HG03025 (cell line): Measurements from ENCODE around the gene RPL32.
A peak's percentile ranks its signal among the peaks of the same experiment; 100 is the strongest.
"Not testable (repeated sequence)": the region's sequence is repeated elsewhere in the genome, so short reads cannot be mapped to it uniquely, and the experiment has no call there.

Experiments
- ATAC-seq: cut with Tn5 transposase; IDR thresholded peaks from one replicate; pipeline ENCODE4 v1.9.1; 2021; ENCODE audit warnings: mild to moderate bottlenecking, moderate library complexity; ENCODE audit not compliant: unreplicated experiment, low FRiP score

RPL32 gene

DNA sequence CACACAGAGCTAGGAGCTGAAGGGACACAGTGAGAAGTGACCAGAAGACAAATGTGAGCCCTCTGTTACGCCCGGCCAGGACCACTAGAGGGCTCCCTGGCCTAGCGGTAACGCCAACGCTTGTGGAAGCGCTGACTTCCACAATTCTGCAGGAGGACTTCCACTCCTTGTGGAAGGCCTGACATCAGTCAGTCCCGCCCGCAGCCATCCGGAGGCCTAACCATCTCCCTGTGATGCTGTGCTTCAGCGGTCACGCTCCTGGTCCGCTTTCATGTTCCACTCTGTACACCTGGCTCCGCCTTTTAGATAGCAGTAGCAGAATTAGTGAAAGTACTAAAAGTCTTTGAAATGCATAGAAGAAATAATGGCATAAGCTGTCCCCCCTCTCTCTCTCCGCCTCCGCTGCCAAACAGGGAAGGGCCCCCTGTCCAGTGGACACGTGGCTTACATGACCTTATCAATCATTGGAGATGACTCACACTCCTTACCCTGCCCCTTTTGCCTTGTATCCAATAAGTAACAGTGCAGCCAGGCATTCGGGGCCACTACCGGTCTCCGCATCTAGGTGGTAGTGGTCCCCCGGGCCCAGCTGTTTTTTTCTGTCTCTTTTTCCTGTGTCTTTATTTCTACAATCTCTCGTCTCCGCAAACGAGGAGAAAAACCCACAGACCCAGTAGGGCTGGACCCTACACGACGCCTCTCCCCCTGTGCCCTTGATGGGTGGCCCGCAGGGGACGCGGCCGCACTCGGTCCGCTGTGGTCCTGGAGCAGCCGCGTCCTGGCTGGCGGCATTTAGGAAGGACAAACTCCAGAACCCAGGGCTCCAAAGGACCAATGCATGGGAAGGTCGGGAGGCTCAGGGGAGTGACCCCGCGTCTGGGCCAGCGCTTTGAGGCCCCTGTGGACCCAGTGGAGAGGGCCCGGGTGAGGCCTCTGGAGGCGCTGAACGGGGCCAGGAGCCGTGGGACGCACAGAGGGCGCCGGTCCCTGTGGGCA is 27.0 kb upstream of the RPL32 start:
- ATAC-seq, result peak; percentile 54

DNA sequence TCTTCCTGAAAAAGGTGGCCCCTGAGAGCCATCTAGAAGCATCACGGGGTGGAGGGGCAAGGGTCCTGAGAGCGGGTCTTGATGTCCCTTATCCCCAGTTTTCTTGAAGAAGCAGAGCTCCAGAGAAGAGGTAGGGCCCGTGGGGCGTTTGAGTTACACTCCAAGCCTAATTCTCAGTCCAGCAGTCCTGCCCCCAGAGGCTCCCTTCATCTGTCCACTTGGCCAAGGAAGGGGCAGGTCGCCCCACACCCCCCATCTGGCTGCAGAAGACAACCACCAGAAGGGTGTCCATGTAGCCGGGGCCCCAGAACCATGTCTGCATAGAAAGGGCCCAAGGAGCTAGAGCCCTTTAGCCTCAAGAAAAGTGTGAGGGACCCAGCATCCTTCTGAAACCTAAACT is 25.5 kb upstream of the RPL32 start:
- ATAC-seq, result no peak

DNA sequence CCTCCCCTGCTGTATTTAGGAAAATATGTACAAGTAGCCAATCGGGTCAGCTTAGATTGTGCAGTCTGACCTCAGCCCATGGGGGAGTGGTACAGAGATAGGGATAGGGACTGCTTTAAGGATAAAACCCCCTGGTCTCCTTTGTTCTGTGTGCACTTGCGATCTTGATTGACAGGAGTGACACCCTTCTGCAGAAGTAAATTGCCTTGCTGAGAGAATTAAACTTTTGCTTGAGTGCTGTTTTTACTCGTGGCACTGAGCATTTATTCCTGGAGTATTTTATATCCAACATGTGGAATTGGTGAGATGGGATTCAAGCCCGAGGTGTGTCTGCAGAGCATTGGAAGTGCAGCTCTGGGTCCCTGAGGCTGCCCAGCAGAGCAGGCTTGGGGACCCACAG is 23.9 kb upstream of the RPL32 start:
- no peak for ATAC-seq

DNA sequence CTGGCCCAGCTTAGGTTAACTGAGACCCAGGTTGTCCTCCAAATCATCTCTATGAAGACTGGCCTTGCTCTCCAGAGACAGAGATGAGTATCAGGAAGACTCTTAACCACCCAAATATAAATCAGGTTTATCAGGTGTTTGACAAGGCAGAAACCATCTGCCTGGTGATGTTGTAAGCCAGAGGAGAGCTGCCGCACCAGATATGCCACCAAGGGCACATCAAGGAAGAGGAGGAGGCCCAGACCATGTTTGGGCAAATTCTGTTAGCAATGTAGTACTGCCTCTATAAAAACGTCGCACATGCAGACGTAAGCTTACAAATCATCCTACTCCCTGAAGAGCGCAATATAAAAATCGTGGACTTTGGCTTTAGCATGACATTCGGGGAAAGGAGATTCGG is 21.0 kb upstream of the RPL32 start:
- no peak for ATAC-seq

DNA sequence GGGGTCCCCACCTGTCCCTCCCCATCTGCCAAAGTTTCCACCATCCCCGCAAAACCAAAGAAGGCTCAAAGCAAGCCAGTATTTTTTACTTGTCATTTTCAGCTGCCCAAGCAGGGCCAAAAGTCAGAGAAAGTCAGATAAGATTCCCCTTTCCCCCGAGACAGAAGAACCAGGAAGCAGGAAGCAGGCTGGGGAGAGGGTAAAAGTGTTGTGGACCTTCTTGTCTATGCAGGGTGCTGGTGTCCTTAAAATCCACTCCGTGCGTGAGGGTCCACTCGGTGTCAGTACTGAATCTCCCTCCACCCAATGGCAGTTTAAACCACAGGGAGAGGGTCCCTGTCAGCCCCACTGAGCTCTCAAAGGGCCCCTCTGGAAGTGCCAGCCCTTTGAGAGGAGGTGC is 20.2 kb upstream of the RPL32 start:
- ATAC-seq, result no peak

DNA sequence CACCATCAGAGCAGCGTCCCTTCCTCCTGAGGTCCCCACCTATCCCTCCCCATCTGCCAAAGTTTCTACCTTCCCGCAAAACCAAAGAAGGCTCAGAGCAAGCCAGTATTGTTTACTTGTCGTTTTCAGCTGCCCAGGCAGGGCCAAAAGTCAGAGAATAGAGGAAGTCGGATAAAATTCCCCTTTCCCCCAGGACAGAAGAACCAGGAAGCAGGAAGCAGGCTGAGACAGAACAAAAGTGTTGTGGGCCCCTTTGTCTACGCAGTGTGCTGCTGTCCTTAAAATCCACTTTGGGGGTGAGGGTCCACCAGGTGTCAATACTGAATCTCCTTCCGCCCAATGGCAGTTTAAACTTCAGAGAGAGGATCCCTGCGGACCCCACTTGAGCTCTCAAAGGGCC is 18.5 kb upstream of the RPL32 start:
- no peak for ATAC-seq

DNA sequence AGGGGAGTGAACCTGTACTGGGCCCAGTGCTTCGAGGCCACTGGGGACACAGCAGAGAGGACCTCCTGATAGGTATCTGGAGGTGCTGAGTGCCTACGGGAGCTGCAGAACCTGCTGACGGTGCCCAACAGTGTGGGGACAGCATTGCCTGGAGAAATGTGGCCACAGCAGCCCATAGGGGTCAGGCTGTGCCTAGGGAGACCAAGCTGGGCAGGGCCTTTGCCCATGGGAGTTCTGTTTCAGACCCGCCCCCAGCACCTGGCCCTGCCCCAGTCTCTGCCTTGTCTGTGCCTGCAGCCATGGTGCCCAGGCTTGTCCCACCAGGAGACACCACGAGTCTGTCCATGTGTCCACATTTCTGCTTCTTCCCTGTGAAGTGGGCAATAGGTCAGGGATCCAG is 15.3 kb upstream of the RPL32 start:
- no peak for ATAC-seq

DNA sequence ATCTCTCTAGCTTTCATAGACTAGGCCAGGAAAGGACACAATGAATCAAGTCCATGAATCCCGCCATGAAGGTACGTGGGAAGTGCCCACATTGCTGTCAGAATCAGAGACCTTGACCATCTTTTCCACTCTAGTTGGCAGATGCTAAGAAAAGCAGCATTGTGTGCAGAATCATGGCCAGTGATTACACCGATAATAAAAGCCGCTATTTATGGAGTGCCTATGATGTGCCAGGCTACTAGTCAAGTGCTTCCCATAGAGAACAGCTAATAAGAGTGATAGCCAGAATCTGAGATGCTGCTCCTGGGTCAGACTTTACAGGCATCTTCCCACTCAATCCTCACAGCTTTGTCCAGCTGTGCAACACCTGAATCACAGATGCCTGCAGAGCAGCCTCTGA is 13.2 kb upstream of the RPL32 start:
- no peak for ATAC-seq

DNA sequence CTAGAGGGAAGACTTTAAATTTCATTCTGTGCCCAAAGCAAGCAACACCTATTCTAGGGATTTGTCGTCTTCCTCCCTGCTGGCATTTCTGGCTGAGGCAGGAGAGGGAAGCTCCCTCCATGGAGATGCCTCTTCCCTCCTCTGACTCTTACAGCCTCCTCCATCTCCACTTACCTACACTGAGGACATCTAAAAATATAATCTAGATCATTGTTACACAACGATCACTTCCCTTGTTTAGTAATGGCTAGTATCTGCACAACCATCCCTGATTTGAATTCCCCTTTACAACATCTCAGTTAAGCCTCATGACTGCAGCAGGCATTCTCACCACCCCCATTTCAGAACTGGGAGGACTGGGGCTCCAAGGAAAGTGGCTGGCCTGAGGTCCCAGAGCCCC is 12.5 kb upstream of the RPL32 start:
- not testable (repeated sequence) for ATAC-seq

DNA sequence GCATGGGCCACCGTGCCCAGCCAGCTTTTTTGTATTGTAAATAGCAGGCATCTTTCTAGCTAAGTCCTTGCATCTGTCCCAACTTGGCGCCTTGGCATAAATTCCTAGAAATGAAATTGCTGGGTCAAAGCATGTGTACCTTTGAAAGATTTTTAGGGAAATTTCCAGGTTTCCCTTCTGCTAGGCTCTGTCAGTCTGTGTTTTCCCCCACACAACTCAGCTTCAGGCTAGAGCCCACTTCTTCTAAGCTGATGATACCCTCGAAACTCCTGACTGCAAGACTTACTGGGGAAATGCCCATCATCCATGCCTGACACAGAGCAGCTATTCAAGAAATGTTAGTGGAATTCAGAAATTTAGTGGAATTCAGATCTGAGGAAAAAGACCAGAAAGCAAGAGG is 10.8 kb upstream of the RPL32 start:
- ATAC-seq, result no peak

DNA sequence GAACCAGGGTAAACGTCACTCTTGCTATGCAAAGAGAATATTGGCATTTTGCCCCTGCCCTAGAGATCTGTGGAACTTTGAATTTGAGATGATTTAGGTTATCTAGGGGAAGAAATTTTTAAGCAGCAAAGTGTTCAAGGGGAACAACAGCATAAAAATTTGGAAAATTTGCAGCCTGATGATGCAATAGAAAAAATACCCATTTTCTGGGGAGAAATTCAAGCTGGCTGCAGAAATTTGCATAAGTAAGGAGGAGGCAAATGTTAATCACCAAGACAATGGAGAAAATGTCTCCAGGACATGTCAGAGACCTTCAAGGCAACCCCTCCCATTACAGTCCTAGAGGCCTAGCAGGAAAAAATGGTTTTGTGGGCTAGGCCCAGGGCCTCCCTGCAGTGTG is 4.4 kb upstream of the RPL32 start:
- no peak for ATAC-seq

DNA sequence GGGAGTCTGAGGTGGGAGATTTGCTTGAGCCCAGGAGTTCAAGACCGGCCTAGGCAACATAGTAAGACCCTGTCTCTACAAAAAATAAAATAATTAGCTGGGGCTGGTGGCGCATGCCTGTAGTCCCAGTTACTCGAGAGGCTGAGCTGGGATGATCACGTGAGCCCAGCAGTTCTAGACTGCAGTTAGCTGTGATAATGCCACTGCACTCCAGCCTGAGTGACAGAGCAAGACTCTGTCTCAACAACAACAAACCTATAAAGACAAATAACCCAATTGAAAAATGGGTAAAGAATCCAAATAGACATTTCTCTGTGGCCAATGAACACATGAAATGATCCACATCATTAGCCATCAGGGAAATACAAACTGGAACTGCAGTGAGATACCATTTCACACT is 1.1 kb upstream of the RPL32 start:
- no peak for ATAC-seq

DNA sequence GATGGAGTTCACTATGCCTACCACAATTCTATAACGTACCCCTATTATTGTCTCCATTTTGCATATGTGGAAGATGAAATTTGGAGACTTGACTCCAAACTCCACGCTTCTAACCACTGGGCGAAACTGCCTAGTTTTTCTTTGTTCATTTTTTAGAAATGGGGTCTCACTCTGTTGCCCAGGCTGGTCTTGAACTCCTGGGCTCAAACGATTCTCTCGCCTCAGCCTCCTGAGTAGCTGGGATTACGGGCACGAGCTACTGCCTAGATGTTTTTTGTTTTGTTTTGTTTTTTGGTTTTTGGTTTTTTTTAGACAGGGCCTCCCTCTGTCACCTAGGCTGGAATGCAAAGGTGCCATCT is 584 bp upstream of the RPL32 start:
- no peak for ATAC-seq

DNA sequence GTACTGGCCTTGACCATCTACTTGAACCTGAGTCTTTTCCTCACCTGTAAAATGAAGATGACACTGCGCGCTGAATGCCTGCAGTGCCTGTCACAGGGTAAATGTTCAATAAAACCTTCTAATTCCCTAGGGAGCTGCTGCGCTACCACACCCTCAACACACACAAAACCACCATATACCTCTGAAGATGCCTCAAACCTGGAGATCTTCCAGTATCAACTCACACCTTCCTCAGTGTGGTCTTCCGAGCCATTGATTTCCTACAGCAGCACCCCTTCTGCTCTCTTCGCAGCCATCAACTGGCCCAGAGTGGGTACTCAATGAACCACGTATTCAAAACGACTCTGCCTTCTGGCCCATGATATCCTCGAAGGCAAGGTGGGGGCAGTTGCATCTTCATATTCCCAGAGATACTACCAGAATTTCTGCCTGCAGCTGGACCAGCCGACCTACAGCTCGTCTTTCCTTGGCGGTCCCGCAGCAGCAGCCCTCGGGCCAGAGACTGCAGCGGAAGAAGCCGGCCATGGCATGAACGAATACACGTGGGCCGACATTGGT is 695 bp downstream of the RPL32 start:
- peak; percentile 35 for ATAC-seq

DNA sequence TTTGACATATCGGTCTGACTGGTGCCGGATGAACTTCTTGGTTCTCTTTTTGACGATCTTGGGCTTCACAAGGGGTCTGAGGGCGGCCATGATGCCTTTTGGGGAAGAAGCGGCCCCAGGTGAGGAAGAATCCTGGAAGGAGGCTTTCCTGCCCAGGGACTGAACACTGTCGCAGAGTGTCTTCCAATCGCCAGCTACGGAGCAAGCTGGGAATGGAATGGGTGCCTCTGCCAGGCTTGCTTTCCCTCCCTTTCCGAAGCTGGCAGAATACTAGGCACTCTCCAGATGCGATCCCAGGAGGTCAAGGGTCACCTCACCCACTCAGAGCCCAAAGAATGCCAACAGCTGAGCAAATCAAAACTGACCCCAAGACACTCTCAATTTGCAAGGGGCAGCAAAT is 1.2 kb downstream of the RPL32 start:
- ATAC-seq, result not testable (repeated sequence)

DNA sequence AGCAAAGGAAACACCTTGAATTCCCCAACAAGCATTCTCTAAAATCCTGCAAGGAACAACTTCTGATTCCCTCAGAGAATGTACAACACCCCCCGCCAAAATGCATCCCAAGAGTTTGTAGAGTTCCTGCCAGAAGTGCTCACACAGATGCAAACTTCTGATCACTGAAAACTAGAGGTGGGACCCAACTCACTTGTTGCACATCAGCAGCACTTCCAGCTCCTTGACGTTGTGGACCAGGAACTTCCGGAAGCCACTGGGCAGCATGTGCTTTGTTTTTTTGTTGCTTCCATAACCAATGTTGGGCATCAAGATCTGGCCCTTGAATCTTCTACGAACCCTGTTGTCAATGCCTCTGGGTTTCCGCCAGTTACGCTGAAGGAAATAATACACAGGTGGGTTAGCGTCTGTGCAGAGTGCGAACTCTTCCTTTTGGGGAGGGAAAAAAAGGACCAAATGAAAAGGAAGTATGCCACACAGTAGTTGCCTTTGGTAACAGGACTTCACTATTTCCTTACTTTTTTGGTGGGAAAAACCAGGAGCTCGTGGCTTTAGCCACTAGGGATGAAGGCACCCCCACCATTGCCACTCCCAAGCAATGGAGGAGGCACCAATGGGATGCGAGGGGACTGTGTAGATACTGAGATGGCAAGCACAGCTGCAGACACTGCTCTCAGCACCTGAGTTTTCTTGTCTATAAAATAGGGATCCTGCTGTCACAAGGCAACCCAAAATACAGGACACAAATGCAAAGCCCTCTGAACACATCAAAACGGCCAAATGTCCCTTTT is 2.0 kb downstream of the RPL32 start:
- ATAC-seq, result no peak

DNA sequence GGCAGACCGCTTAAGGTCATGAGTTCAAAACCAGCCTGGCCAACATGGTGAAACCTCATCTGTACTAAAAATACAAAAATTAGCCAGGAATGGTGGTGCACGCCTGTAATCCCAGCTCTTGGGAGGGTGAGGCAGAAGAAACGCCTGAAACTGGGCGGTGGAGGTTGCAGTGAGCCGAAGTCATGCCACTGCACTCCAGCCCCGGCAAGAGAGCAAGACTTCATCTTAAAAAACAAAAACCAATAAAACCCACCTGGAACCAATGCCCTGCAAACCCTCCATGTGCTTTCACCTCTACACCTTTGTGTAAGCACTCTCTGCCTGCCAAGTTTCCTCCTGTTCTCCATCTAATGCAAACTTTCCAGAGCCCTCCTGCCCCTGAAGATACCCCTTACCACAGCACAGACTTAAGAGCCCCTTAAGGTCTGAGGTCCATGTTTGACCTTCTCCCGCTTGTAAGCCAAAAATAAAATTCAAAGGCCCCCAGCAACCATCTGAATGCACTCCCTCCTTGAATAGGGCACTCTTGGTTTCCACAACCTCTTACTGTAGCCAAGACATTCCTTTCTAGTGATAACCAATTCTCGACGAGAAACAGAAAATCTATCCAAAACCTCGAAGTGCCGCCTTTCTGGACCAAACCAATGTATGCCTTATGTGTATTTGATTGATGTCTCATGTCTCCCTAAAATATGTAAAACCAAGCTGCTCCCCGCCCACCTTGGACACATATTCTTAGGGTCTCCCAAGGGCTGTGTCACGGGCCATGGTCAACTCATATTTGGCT is 3.0 kb downstream of the RPL32 start:
- no peak for ATAC-seq

DNA sequence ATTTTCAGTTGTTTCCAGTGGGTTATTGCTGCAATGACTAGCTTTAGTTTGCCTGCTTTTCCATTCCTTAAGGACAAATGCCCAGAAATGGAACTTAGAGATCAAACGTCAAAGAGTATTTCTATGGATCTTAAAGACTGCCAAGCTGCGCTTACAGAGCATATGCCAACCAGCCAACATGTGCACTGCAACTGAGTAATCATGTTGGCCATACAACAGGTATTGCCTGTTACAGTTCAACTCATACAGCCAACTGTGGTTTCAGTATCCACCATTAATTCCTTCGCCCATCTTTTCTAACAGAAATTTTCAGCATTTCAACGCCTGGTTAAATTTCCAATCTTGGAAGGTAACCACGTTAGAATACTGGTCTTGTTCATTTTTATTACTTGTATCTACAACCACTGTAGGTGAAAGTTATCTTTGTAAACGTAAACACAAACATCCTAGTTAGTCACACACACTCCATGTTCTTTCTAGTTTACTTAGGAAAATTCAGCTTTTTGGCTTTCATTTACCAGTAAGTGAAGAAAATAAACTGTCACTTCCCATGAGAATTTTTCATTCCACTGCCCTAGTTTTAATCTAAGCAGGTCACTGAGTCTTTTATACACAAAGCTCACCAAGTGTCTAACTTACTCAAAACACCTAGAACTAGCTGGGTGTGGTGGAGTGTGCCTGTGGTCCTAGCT is 3.9 kb downstream of the RPL32 start:
- ATAC-seq, result no peak

DNA sequence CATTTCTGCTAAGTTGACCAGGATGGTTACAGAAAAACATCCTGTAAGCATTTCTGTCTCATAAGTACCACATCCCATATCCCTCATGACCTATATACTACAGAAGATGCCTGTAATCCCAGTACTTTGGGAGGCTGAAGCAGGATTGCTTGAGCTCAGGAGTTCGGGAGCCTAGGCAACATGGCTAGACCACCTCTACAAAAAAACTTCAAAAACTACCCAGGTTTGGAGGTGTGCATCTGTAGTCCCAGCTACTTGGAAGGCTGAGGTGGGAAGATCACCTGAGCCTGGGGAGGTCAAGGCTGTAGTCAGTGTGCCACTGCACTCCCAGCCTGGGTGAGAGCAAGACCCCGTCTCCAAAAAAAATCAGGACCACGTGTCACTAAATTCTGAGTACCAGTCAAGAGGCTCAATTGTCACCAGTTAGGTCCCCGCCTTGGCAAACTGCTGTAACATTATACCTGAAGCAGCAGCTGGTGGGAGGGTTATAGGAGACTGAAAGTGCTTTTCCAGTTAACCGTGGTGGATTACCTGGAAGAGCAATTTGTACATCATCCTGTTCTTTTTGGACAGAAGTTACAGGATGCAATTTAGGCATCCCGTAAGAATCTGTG is 6.2 kb downstream of the RPL32 start:
- no peak for ATAC-seq
